Mesendoderm (in vitro differentiated cells): ENCODE data around the gene PIK3CD.

Experiments used
- DNase-seq: peaks from one replicate; pipeline ENCODE4 v3.0.0; 2013
- H2AK5ac ChIP-seq: 2 replicates; pipeline ENCODE4 v1.6.1; 2013; ENCODE audit warnings: low read length, inconsistent platforms
- H2BK120ac ChIP-seq: 2 replicates; pipeline ENCODE4 v1.6.1; 2013; ENCODE audit warnings: low read depth, mild to moderate bottlenecking, low read length, moderate library complexity, mixed read lengths
- H2BK15ac ChIP-seq: replicated peaks from 2 replicates; pipeline ENCODE4 v1.6.1; 2013; ENCODE audit warnings: low read depth, mild to moderate bottlenecking, moderate library complexity
- H2BK5ac ChIP-seq: 2 replicates; pipeline ENCODE4 v1.6.1; 2013; ENCODE audit warnings: low read length, inconsistent platforms
- H3K18ac ChIP-seq: 2 replicates; pipeline ENCODE4 v1.6.1; 2013; ENCODE audit warnings: mild to moderate bottlenecking, low read length, mixed read lengths
- H3K23ac ChIP-seq: one replicate; pipeline ENCODE4 v1.6.1; 2013; ENCODE audit warnings: low read length
- H3K27ac ChIP-seq: 2 replicates; pipeline ENCODE4 v1.5.1; 2013; ENCODE audit warnings: low read depth, mild to moderate bottlenecking, inconsistent platforms, low read length, moderate library complexity
- H3K27me3 ChIP-seq: 2 replicates; pipeline ENCODE4 v1.6.1; 2013; ENCODE audit warnings: low read length, control low read depth, mild to moderate bottlenecking, inconsistent platforms; ENCODE audit not compliant: insufficient read depth, poor library complexity
- H3K36me3 ChIP-seq: 2 replicates; pipeline ENCODE4 v1.6.1; 2013; ENCODE audit warnings: low read length, inconsistent platforms; ENCODE audit not compliant: control insufficient read depth, insufficient read depth
- H3K4ac ChIP-seq: one replicate; pipeline ENCODE4 v1.6.1; 2013; ENCODE audit warnings: low read depth, mild to moderate bottlenecking, low read length, moderate library complexity
- H3K4me1 ChIP-seq: 2 replicates; pipeline ENCODE4 v1.6.1; 2013; ENCODE audit warnings: low read depth, low read length, inconsistent platforms; ENCODE audit not compliant: control insufficient read depth
- H3K4me2 ChIP-seq: 2 replicates; pipeline ENCODE4 v1.6.1; 2013; ENCODE audit warnings: low read length
- H3K4me3 ChIP-seq: 2 replicates; pipeline ENCODE4 v1.5.1; 2013; ENCODE audit warnings: mild to moderate bottlenecking, low read length
- H3K56ac ChIP-seq: one replicate; pipeline ENCODE4 v1.6.1; 2013; ENCODE audit warnings: low read length
- H3K79me1 ChIP-seq: 2 replicates; pipeline ENCODE4 v1.6.1; 2013; ENCODE audit warnings: low read length, inconsistent platforms
- H3K79me2 ChIP-seq: 2 replicates; pipeline ENCODE4 v1.6.1; 2013; ENCODE audit warnings: mild to moderate bottlenecking, low read length; ENCODE audit not compliant: control insufficient read depth, insufficient read depth
- H3K9ac ChIP-seq: 2 replicates; pipeline ENCODE4 v1.6.1; 2013; ENCODE audit warnings: low read length, inconsistent platforms
- H4K5ac ChIP-seq: one replicate; pipeline ENCODE4 v1.6.1; 2013; ENCODE audit warnings: low read length
- H4K8ac ChIP-seq: one replicate; pipeline ENCODE4 v1.6.1; 2013; ENCODE audit warnings: low read depth, mild to moderate bottlenecking, control low read depth, low read length, moderate library complexity
- WGBS: extraction: QIAGEN DNeasy Blood & Tissue Kit; methylation state at CpG from one replicate; pipeline ENCODE4 v1.1.7; 2013; ENCODE audit warnings: low lambda C conversion rate, missing lambda C conversion rate; ENCODE audit not compliant: insufficient coverage; ENCODE audit errors: extremely low coverage; 5-methylcytosine and 5-hydroxymethylcytosine counted together

PIK3CD gene

DNA sequence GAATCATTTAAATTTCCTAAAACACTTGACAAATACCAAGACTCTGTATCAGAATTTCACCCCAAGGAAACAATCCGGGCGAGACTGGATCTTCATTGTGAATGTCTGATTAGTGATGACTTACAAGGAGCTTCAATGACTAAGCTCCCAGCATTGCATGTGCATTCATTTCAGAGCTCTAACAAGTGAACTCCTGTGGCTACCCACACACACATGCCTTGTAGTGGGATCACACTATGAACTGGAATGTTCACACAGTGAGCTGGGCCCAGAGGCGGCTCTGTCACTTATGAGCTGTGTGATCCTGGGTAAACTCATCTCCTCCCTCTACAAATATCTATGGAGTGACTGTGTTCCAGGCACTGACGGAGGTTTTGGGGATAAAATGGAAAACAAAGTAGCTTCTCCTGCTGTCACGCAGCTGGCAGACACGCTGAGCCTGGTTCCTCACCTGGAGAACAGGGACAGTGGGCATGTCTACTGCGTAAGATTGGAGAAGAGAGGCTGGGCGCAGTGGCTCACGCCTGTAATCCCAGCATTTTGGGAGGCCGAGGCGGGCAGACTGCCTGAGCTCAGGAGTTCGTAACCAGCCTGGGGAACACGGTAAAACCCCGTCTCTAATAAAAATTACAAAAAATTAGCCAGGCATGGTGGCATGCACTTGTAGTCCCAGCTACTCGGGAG lies 115.4 kb downstream of the PIK3CD start:
- peak; percentile 73 for DNase-seq
- Histone ChIP-seq H3K4me2 (no peak overlapping the region), H3K4me3 (no peak overlapping the region), H2BK15ac (no peak overlapping the region), H2BK120ac (no peak overlapping the region), H2BK5ac (no peak overlapping the region), H3K18ac (no peak overlapping the region), H3K56ac (no peak overlapping the region), H3K27ac (peak overlapping the region; percentile 11), H3K27me3 (no peaks in the 10 kb centered on the region), H3K23ac (no peak overlapping the region), H3K79me1 (peaks cover 9% of the 10 kb centered on the region), H3K9ac (no peak overlapping the region), H4K8ac (no peak overlapping the region), H3K4me1 (no peaks in the 10 kb centered on the region), H3K4ac (no peak overlapping the region), H3K79me2 (peaks cover 4% of the 10 kb centered on the region), H2AK5ac (no peak overlapping the region), H4K5ac (no peak overlapping the region), H3K36me3 (no peaks in the 10 kb centered on the region)
- WGBS, result no CpG with 5 or more reads among the region's 15 CpGs

DNA sequence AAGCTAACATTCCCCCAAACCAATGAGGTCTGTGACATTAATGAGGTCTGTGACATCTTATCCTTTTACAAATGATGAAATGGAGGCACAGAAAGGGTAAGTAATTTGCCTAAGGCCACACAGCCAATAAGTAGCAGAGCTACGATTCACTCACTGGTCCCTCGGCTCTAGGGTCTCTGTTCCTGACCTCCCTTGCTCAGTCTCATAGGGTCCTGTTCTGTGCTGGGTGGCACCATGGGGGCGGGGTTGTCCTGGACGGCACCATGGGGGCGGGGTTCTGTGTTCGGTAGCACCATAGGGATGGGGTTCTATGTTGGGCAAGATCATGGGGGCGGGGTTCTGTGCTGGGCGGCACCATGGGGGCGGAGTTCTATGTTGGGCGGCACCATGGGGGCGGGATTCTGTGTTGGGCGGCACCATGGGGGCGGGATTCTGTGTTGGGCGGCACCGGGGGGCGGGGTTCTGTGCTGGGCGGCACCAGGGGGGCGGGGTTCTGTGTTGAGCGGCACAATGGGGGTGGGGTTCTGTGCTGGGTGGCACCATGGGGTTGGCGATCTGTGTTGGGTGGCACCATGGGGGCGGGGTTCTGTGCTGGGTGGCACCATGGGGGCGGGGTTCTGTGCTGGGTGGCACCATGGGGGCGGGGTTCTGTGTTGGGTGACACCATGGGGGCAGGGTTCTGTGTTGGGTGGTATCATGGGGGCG lies 116.6 kb downstream of the PIK3CD start:
- Histone ChIP-seq H2AK5ac (no peak overlapping the region), H3K79me1 (peaks cover 9% of the 10 kb centered on the region), H3K79me2 (peaks cover 4% of the 10 kb centered on the region), H2BK5ac (no peak overlapping the region), H4K5ac (no peak overlapping the region), H3K27ac (no peak overlapping the region), H3K27me3 (no peaks in the 10 kb centered on the region), H3K36me3 (peaks cover 2% of the 10 kb centered on the region), H2BK15ac (no peak overlapping the region), H3K23ac (no peak overlapping the region), H3K4me2 (no peak overlapping the region), H3K4ac (no peak overlapping the region), H2BK120ac (no peak overlapping the region), H3K18ac (no peak overlapping the region), H3K9ac (no peak overlapping the region), H3K4me3 (no peak overlapping the region), H4K8ac (no peak overlapping the region), H3K56ac (no peak overlapping the region), H3K4me1 (no peaks in the 10 kb centered on the region)
- WGBS, result no CpG with 5 or more reads among the region's 24 CpGs
- no peak for DNase-seq

DNA sequence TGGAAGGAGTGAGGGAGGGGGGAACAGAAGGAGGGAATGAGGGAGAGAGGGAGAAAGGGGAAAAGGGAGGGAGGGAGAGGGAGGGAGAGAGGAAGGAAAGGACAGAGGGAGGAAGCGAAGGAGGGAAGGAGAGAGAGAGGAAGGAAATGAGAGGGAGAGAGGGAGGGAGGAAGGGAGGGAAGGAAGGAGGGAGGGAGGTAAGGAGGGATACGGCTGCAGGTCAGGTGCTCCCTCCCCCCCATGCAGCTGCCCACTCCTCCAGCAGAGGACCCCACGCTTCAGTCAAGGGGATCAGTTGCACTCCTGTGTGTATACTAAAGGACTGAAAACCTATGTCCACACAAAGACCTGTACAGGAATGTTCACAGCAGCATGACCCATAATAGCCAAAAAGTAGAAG lies 117.5 kb downstream of the PIK3CD start:
- Histone ChIP-seq H3K36me3 (peaks cover 2% of the 10 kb centered on the region), H3K79me2 (peaks cover 2% of the 10 kb centered on the region), H3K27ac (no peak overlapping the region), H3K4ac (no peak overlapping the region), H3K56ac (no peak overlapping the region), H3K4me3 (no peak overlapping the region), H4K5ac (no peak overlapping the region), H2BK120ac (no peak overlapping the region), H3K18ac (no peak overlapping the region), H3K4me1 (no peaks in the 10 kb centered on the region), H3K27me3 (no peaks in the 10 kb centered on the region), H3K23ac (no peak overlapping the region), H3K9ac (no peak overlapping the region), H2BK5ac (no peak overlapping the region), H3K4me2 (no peak overlapping the region), H3K79me1 (peaks cover 4% of the 10 kb centered on the region), H2AK5ac (no peak overlapping the region), H2BK15ac (no peak overlapping the region), H4K8ac (no peak overlapping the region)
- DNase-seq, result no peak
- no CpG with 5 or more reads among the region's 3 CpGs for WGBS

DNA sequence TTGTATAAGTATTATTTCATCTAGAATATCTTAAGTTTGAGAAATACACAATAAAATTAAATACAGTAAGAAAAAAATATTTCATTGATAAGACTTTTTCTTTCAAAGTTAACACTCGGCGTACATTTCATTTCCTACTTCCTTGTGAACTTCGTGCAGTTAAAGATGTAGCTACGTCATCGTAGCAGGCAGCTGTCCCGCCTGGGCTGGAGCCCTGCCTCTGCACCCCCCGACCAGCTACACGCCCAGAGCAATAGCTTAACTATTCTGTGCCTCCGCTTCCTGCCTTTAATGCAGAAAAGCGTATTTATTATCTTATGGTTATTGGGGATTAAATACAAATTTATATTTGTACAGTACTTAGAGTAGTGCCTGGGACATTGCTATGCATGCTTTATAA lies 118.8 kb downstream of the PIK3CD start:
- Histone ChIP-seq H2BK15ac (no peak overlapping the region), H3K4me1 (no peaks in the 10 kb centered on the region), H3K27ac (no peak overlapping the region), H3K18ac (no peak overlapping the region), H2BK120ac (no peak overlapping the region), H4K8ac (no peak overlapping the region), H2BK5ac (no peak overlapping the region), H2AK5ac (no peak overlapping the region), H3K27me3 (no peaks in the 10 kb centered on the region), H3K4ac (no peak overlapping the region), H3K79me1 (peaks cover 6% of the 10 kb centered on the region), H4K5ac (no peak overlapping the region), H3K4me3 (no peak overlapping the region), H3K79me2 (peaks cover 2% of the 10 kb centered on the region), H3K4me2 (no peak overlapping the region), H3K56ac (no peak overlapping the region), H3K23ac (no peak overlapping the region), H3K36me3 (peaks cover 2% of the 10 kb centered on the region), H3K9ac (no peak overlapping the region)
- no peak for DNase-seq
- WGBS, result no CpG with 5 or more reads among the region's 10 CpGs

DNA sequence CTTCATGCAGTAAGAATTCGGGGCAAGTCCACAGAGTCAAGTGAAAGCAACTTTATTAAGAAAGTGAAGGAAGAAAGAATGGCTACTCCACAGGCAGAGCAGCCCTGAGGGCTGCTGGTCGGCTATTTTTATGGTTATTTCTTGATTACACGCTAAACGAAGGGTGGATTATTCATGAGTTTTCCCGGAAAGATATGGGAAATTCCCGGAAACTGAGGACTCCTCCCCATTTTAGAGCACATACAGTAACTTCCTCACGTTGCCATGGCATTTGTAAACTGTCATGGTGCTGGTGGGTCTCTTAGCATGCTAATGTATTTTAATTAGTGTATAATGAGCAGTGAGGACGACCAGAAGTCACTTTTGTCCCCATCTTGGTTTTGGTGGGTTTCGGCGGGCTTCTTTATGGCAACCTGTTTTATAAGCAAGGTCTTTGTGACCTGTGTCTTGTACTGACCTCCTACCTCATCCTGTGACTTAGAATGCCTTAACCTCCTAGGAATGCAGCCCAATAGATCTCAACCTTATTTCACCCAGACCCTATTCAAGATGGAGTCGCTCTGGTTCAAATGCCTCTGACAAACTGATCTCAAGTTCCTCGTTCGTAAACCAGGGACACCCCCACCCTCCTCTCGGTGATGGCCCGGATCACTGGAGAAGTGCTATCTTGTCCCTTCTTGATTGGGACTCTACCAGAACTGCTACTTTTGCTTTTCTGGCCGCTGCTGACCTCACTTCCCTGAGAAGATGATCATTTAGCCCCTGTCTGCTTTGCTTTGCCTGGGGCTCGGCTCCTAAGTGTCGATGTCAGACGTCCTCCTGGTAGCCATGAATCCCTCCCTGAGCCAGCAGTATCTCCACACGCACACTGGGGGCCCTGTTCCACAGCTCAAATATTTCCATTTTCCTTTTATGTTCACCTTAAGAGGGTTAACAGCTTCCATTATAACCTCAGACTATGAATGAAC lies 123.5 kb downstream of the PIK3CD start:
- H3K9ac ChIP-seq, result no peak overlapping the region
- no peak overlapping the region for H4K5ac ChIP-seq
- no peak overlapping the region for H3K18ac ChIP-seq
- no peak overlapping the region for H2BK120ac ChIP-seq
- H3K4me1 ChIP-seq, result no peaks in the 10 kb centered on the region
- peak; percentile 50 for DNase-seq
- H2AK5ac ChIP-seq, result no peak overlapping the region
- H3K4me2 ChIP-seq, result no peak overlapping the region
- no peak overlapping the region for H4K8ac ChIP-seq
- peaks cover 6% of the 10 kb centered on the region for H3K79me1 ChIP-seq
- no peak overlapping the region for H3K23ac ChIP-seq
- H3K56ac ChIP-seq, result no peak overlapping the region
- WGBS, result no CpG with 5 or more reads among the region's 20 CpGs
- H3K27ac ChIP-seq, result no peak overlapping the region
- H2BK5ac ChIP-seq, result no peak overlapping the region
- H3K36me3 ChIP-seq, result peaks cover 2% of the 10 kb centered on the region
- H2BK15ac ChIP-seq, result no peak overlapping the region
- H3K4me3 ChIP-seq, result no peak overlapping the region
- H3K4ac ChIP-seq, result no peak overlapping the region
- H3K27me3 ChIP-seq, result no peaks in the 10 kb centered on the region
- no peaks in the 10 kb centered on the region for H3K79me2 ChIP-seq
